Measurements from ENCODE around the gene MRPL36. TPM values are rescaled to one million over a fixed set of nuclear protein-coding genes. Genes with fewer than 3 reads are reported as not detected.

Gene MRPL36
- total RNA-seq, 1 experiment from 2014 or later, result 61.2 TPM

- no peaks in the 10 kb centered on the region for H3K9me3 Mint-ChIP-seq
- H3K27ac Mint-ChIP-seq, result no peak overlapping the region
- ChIA-PET POLR2A (no interaction called here), CTCF (no interaction called here)
- no peaks in the 10 kb centered on the region for H3K36me3 Mint-ChIP-seq
- H3K27me3 Mint-ChIP-seq (ENCODE audit: low read depth), result no peaks in the 10 kb centered on the region; the same call in 1 of the 2 replicates
- ATAC-seq (no peak), DNase-seq (ENCODE audit: low spot score) (no peak)
- TF ChIP-seq SOX15 (CRISPR knock-in tag; IDR thresholded peaks at IDR 0.05), result no peak
- no peak for TF ChIP-seq NFYB (CRISPR knock-in tag; conservative IDR thresholded peaks at IDR 0.05; ENCODE audit: low read depth)
- no peak for TF ChIP-seq ZMAT4 (CRISPR knock-in tag; IDR thresholded peaks at IDR 0.05)
- TF ChIP-seq ZNF121 (CRISPR knock-in tag; IDR thresholded peaks at IDR 0.05), result no peak
- no peak for TF ChIP-seq ZBTB43 (CRISPR knock-in tag; IDR thresholded peaks at IDR 0.05)
- TF ChIP-seq OVOL2 (CRISPR knock-in tag; IDR thresholded peaks at IDR 0.05; ENCODE audit: borderline replicate concordance), result no peak
- TF ChIP-seq IRF1 (CRISPR knock-in tag; IDR thresholded peaks at IDR 0.05), result no peak
- TF ChIP-seq ZNF219 (CRISPR knock-in tag; IDR thresholded peaks at IDR 0.05; ENCODE audit: borderline replicate concordance), result no peak
- TF ChIP-seq PRRX2 (CRISPR knock-in tag; IDR thresholded peaks at IDR 0.05), result no peak
- TF ChIP-seq ATF6 (CRISPR knock-in tag; IDR thresholded peaks at IDR 0.05), result no peak
- TF ChIP-seq NR2C2 (CRISPR knock-in tag; IDR thresholded peaks at IDR 0.05), result no peak
- TF ChIP-seq ZNF423 (CRISPR knock-in tag; IDR thresholded peaks at IDR 0.05), result no peak
- TF ChIP-seq CREM (CRISPR knock-in tag; IDR thresholded peaks at IDR 0.05), result no peak
- no peak for TF ChIP-seq ZNF532 (CRISPR knock-in tag; IDR thresholded peaks at IDR 0.05; ENCODE audit: borderline replicate concordance)
- TF ChIP-seq SMAD4 (CRISPR knock-in tag; IDR thresholded peaks at IDR 0.05), result no peak
- TF ChIP-seq ETV6 (CRISPR knock-in tag; IDR thresholded peaks at IDR 0.05), result no peak
- no peak for TF ChIP-seq CTCF (IDR thresholded peaks at IDR 0.05)
- no peak for TF ChIP-seq ZBTB21 (CRISPR knock-in tag; IDR thresholded peaks at IDR 0.05; ENCODE audit: borderline replicate concordance)
- TF ChIP-seq TEAD4 (CRISPR knock-in tag; IDR thresholded peaks at IDR 0.05), result no peak
- no peak for TF ChIP-seq RORB (CRISPR knock-in tag; IDR thresholded peaks at IDR 0.05)
- no peak overlapping the region for H3K4me3 Mint-ChIP-seq
- peaks cover 11% of the 10 kb centered on the region for H3K4me1 Mint-ChIP-seq
Measured at GRCh38 chr5:1765880-1766235, 33.8 kb downstream of the MRPL36 start.
